Small intestine (tissue), 4 donors: Measurements from ENCODE around the gene SSB. TPM values are rescaled to one million over a fixed set of nuclear protein-coding genes. Genes with fewer than 3 reads are reported as not detected.

Experiments
- polyA plus RNA-seq, 4 donors: library from polyadenylated mRNA; stranded (reverse) in 3 of 4; unstranded in 1 of 4; fragments of 200-250 nt in 3 of 4; fragments of 120-200 nt in 1 of 4; gene quantifications; one replicate each; pipeline versions ENCODE4 v1.2.1 to v1.2.3, GENCODE V29; 2013
- donor health status: healthy with polysubstance abuse.
- donor health status: Bipolar disorder and iron deficiency.
- donor health status: healthy.

Gene SSB
- polyA plus RNA-seq, 4 donors, result 47.6 to 115 (median 67.4) TPM

Other genes with a start within 250 kb of the SSB start
- 100 to 1,000 TPM in 1 of 4 donors, 10 to 100 TPM in 3; 32.1 to 110 (median 52.6) TPM for gene FASTKD1, start 225.0 kb upstream of the SSB start, polyA plus RNA-seq
- gene PPIG, start 214.5 kb upstream of the SSB start, polyA plus RNA-seq, result 10 to 100 TPM; 33.5 to 72.9 (median 50.8) TPM
- gene CFAP210, start 104.5 kb upstream of the SSB start, polyA plus RNA-seq, result under 1 TPM in 2 of 4 donors, not detected in 2; 0.09 to 0.27 TPM
- gene PHOSPHO2, start 104.4 kb upstream of the SSB start, polyA plus RNA-seq, result 10 to 100 TPM in 1 of 4 donors, 1 to 10 TPM in 3; 3.8 to 22.1 (median 5.3) TPM
- 10 to 100 TPM in 1 of 4 donors, 1 to 10 TPM in 3; 3.2 to 37.6 (median 5.4) TPM for gene KLHL23, start 65.0 kb upstream of the SSB start, polyA plus RNA-seq
- gene METTL5, start 26.0 kb downstream of the SSB start, polyA plus RNA-seq, result 10 to 100 TPM; 44.3 to 75.8 (median 51.2) TPM
- gene UBR3, start 28.6 kb downstream of the SSB start, polyA plus RNA-seq, result 10 to 100 TPM in 2 of 4 donors, 1 to 10 TPM in 2; 8.1 to 21.6 (median 10.1) TPM